ENCODE data around the gene KCTD11. TPM values are rescaled to one million over a fixed set of nuclear protein-coding genes. Genes with fewer than 3 reads are reported as not detected.

KCTD11 gene
- total and polyA plus RNA-seq, 10 of the 15 experiments (the other 5 are each of a cell fraction or from before 2014, with no cell fraction given) = 0.05 to 7.3 (median 2.9) TPM

DNA sequence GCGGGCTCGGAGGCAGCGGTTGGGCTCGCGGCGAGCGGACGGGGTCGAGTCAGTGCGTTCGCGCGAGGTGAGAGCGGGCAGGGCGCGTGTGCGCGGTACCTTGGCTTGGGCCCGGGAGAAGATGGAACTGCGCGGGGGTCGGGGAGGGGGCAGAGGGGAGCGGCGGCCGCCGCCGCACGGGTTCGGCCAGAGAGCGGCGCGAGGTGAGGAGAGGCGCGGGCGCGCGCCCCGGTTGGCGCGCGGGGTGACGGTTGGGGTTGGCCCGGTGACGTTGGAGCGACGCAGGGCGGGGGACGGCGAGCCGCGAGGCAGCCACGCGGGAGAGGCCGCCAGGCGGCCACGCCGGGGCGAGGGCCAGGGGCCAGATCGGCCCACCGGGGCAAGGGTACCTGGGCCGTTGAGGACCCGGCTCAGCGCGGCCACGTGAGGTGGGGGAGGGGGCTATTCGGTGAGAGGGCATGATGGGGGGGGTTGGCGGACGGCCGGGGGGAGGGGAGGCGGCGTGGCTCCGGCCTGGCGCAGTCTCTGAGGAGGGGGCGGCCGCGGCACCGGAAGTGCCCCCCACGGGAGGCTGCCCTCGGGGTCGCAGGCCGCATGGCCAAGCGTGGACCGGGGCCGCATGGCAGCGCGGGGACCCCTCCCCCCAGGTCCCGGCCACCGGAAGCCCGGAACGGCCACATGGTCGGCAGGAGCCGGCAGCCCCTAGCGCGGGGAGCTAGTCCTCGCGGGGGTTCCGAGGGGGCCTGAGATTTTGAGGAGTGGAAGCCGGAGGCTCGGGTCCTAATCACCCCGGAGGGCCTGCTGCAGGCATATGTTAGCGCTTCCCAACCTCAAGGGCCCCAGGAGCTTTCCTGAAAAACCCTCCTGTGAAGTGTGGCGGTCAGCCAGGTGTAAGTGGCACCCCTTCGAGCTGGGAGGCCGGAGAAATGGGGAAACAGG lies 44.0 kb upstream of the KCTD11 start (continued):
- TF ChIP-seq BACH1 (IDR thresholded peaks at IDR 0.05; ENCODE audit: borderline replicate concordance) = peak; percentile 42; the same call in 1 of the 2 replicates
- no peak for TF ChIP-seq BRCA1 (IDR thresholded peaks at IDR 0.05; ENCODE audit: low read depth, low read length)
- TF ChIP-seq, protein P1, sequence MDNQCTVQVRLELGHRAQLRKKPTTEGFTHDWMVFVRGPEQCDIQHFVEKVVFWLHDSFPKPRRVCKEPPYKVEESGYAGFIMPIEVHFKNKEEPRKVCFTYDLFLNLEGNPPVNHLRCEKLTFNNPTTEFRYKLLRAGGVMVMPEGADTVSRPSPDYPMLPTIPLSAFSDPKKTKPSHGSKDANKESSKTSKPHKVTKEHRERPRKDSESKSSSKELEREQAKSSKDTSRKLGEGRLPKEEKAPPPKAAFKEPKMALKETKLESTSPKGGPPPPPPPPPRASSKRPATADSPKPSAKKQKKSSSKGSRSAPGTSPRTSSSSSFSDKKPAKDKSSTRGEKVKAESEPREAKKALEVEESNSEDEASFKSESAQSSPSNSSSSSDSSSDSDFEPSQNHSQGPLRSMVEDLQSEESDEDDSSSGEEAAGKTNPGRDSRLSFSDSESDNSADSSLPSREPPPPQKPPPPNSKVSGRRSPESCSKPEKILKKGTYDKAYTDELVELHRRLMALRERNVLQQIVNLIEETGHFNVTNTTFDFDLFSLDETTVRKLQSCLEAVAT (IDR thresholded peaks at IDR 0.05) = no peak
- TF ChIP-seq ZNF622 (IDR thresholded peaks at IDR 0.05) = no peak
- TF ChIP-seq GATAD2B (conservative IDR thresholded peaks at IDR 0.05; ENCODE audit: low read depth) = no peak
- 0 out of 2 replicates have a peak, but pooled peaks have one; percentile 1 for TF ChIP-seq TCF12 (IDR thresholded peaks at IDR 0.05; ENCODE audit: low read depth, low read length)
- no peak for TF ChIP-seq JUND (IDR thresholded peaks at IDR 0.05; ENCODE audit: low read depth, low read length)
- no peak for TF ChIP-seq PML (IDR thresholded peaks at IDR 0.05; ENCODE audit: low read length)
- no peak for TF ChIP-seq KLF5 (IDR thresholded peaks at IDR 0.05; ENCODE audit: partially characterized antibody)
- TF ChIP-seq ZSCAN29 (IDR thresholded peaks at IDR 0.05) = no peak
- peak; percentile 37; the same call in 1 of the 2 replicates for TF ChIP-seq DPF2 (IDR thresholded peaks at IDR 0.05)
- peak; percentile 70; the same call in 1 of the 2 replicates for TF ChIP-seq CREB1 (IDR thresholded peaks at IDR 0.05; ENCODE audit: low read depth)
- no peak; the same call in 1 of the 2 replicates for TF ChIP-seq RB1 (IDR thresholded peaks at IDR 0.05; ENCODE audit: borderline replicate concordance)
- peak; percentile 16; the same call in 1 of the 2 replicates for TF ChIP-seq TAF1 (IDR thresholded peaks at IDR 0.05; ENCODE audit: borderline replicate concordance, low read depth, low read length)
- TF ChIP-seq NBN (IDR thresholded peaks at IDR 0.05) = no peak
- peak; percentile 72 for TF ChIP-seq MXI1 (IDR thresholded peaks at IDR 0.05; ENCODE audit: low read depth, low read length)
- peak; percentile 58; the same call in 1 of the 2 replicates for TF ChIP-seq CHD2 (IDR thresholded peaks at IDR 0.05; ENCODE audit: borderline replicate concordance, low read depth, low read length)
- peak in 1 of 2 experiments; percentile 57; a peak in 2 of 4 replicates for TF ChIP-seq BHLHE40 (IDR thresholded peaks at IDR 0.05; ENCODE audit: borderline replicate concordance in 1 of 2, low read depth in 2 of 2, low read length in 1 of 2)
- peak; percentile 82 for TF ChIP-seq SMARCA5 (IDR thresholded peaks at IDR 0.05)
- TF ChIP-seq, protein P2, sequence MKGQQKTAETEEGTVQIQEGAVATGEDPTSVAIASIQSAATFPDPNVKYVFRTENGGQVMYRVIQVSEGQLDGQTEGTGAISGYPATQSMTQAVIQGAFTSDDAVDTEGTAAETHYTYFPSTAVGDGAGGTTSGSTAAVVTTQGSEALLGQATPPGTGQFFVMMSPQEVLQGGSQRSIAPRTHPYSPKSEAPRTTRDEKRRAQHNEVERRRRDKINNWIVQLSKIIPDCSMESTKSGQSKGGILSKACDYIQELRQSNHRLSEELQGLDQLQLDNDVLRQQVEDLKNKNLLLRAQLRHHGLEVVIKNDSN (IDR thresholded peaks at IDR 0.05; ENCODE audit: borderline replicate concordance, extremely low read length, insufficient read depth, low read depth, low read length) = peak; percentile 32
- TF ChIP-seq MYC (IDR thresholded peaks at IDR 0.05; ENCODE audit: insufficient read depth, insufficient read length, insufficient replicate concordance, low read length, severe bottlenecking) = peak; percentile 91
- TF ChIP-seq, protein P3, sequence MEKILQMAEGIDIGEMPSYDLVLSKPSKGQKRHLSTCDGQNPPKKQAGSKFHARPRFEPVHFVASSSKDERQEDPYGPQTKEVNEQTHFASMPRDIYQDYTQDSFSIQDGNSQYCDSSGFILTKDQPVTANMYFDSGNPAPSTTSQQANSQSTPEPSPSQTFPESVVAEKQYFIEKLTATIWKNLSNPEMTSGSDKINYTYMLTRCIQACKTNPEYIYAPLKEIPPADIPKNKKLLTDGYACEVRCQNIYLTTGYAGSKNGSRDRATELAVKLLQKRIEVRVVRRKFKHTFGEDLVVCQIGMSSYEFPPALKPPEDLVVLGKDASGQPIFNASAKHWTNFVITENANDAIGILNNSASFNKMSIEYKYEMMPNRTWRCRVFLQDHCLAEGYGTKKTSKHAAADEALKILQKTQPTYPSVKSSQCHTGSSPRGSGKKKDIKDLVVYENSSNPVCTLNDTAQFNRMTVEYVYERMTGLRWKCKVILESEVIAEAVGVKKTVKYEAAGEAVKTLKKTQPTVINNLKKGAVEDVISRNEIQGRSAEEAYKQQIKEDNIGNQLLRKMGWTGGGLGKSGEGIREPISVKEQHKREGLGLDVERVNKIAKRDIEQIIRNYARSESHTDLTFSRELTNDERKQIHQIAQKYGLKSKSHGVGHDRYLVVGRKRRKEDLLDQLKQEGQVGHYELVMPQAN (conservative IDR thresholded peaks at IDR 0.05) = peak; percentile 28; the same call in 1 of the 2 replicates
- no peak for TF ChIP-seq RAD21 (IDR thresholded peaks at IDR 0.05; ENCODE audit: insufficient read depth, low read depth, low read length)
- TF ChIP-seq POLR2A (IDR thresholded peaks at IDR 0.05; ENCODE audit: low read depth, low read length) = peak; percentile 58
- TF ChIP-seq RFX5 (IDR thresholded peaks at IDR 0.05; ENCODE audit: low read depth, low read length) = no peak
- TF ChIP-seq, protein P4, sequence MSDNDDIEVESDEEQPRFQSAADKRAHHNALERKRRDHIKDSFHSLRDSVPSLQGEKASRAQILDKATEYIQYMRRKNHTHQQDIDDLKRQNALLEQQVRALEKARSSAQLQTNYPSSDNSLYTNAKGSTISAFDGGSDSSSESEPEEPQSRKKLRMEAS (IDR thresholded peaks at IDR 0.05; ENCODE audit: low read depth, low read length) = no peak; the same call in 1 of the 2 replicates
- TF ChIP-seq RAD51 (IDR thresholded peaks at IDR 0.05) = no peak
- TF ChIP-seq RBBP5 (conservative IDR thresholded peaks at IDR 0.05) = no peak

All from GM12878 (cell line).